SIG-M5 treated with dmso at 0.1 percent for 504 hours (cell line): ENCODE measurements around the gene SHC3.

ENCODE experiments used
- DNase-seq: peaks from one replicate; lab custom pipeline; 2025; ENCODE audit not compliant: unreplicated experiment; lab: John Stamatoyannopoulos, UW

Gene SHC3

GRCh38 chr9:88988796-88989641, 189.6 kb downstream of the SHC3 start:
- peak; percentile 89 for DNase-seq

- no peak for DNase-seq
Observed at GRCh38 chr9:88987661-88988060, 191.0 kb downstream of the SHC3 start.

GRCh38 chr9:88986776-88987175, 191.8 kb downstream of the SHC3 start:
- no peak for DNase-seq

GRCh38 chr9:88985616-88986015, 193.0 kb downstream of the SHC3 start:
- no peak for DNase-seq

DNA sequence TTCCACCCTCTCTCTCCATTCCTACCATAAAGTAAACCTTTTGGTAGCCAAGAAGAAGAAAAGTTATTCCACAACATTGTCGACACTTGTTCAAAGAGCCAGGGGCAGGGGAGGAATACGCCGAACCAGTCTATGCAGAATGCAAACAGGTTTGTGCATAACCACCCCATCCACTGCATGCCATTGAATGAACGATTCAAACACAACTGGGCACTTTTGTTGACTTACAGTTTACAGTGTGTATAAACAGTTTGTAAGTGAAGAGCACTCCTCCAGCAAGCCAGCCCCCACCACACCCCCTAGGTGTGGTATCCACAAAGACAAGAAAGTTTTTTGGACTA, 194.1 kb downstream of the SHC3 start:
- no peak for DNase-seq

DNA sequence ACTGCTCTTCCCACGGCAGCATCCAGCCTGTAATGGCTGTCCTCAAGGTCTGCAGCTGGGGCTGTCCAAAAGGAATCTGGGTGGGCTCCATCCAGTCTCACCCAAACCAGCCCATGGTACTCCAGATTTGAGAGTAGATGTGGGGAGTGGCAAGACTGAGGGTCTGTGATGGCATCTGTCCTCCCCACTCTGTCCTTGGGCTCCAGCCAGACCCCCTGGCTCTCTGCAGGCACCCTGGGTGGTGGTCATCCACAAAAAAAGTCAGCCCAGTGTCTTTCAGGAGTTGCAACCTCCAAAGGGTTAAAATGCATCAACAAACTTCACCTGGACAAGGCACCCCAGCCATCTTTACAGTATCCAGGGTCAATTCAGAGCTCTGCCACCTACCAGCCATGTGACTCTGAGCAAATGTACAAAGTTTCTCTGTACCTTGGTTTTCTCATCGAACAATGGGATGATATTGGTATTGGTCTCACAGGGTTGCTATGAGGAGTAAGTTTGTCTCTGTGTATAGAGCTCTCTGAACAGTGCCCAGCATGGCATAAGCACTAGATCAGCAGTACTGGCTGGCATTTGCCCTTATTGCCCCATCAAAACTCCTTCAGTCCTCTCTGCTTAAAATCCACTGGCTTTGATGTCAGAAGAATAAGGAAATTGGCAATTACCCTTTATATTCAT, 194.6 kb downstream of the SHC3 start:
- no peak for DNase-seq

- no peak for DNase-seq
Observed at GRCh38 chr9:88980740-88981203, 197.8 kb downstream of the SHC3 start.

- no peak for DNase-seq
Observed at GRCh38 chr9:88979791-88980190, 198.8 kb downstream of the SHC3 start.

DNA sequence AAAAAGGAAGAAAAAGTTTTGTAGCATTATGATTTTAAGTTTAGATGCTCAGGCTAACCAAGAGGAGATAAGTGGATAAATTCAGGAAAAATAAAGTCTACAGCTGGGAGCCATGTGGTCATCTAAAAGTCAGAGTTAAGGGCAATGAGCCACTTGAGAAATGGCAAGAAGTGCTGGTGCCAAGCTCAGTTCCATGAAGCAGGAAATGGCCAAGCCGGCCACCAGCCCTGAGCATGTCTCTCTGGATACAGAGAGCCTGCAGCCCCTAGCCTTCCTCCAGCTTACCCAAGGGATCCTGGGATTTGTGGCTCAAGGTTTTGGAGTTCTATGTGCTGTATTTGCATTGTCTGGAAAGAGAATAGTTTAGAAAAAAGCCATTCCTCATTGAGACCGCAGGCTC, 199.6 kb downstream of the SHC3 start:
- DNase-seq = no peak

- no peak for DNase-seq
Observed at GRCh38 chr9:88978034-88978433, 200.6 kb downstream of the SHC3 start.

DNA sequence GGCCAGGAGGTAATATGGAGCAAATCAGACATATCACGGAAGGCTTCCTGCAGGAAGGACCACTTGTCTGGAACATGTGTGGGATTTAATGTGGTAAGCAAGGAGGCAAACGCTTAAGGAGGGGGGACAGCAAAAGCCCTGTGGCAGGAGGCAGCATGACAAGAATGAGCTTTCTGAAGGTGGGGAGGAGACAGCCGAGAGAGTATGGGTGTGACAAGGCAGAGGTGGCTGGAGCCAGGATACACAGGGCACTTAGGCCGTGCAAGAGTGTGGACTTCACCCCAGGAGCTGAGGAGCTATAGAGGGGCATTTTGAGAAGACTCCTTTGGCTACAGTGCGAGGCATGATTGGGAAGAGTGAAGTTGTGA, 201.7 kb downstream of the SHC3 start:
- DNase-seq = no peak

DNA sequence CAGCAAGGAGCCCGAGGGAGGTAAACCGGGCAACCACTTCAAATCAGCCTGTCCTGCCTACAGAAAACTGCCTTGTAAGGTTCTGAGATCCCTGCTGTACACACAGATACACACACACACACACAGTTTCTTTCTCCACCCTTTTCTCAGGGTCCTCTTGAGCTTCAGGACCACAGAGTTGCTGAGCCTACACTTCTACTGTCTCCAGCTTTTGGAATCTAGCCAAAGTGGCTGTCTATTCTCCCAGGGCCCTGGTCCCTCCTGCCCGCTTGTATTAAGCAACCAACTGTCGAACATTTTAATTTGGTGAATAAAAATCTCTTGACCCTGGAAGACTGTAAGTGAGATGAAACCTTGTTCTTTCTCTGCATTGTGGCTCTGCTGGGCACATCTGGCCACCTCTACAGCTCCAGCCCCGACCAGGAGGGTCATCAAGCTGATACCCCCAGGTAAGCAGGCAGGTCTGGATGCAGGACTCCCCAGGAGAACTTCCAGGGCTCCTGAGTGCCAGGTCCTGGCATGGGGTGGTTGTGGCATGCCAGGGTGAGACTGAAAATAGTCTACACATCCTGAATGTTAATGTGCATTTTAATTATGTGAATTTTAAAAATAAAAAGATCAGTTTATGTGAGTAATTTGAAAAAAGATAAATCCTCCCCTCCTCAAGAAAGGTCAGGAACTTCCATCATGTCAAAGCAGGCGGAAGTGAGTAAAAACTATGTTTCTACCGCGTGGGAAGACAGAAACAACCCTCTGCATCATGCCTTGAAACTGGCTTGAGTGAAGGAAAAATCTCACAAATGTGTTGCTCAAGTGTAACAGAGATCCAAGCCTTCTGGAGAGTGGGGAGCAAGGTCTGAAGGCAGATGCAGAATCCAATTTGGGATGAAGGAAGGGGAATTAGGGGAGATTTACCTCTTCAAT, 202.4 kb downstream of the SHC3 start:
- no peak for DNase-seq

DNA sequence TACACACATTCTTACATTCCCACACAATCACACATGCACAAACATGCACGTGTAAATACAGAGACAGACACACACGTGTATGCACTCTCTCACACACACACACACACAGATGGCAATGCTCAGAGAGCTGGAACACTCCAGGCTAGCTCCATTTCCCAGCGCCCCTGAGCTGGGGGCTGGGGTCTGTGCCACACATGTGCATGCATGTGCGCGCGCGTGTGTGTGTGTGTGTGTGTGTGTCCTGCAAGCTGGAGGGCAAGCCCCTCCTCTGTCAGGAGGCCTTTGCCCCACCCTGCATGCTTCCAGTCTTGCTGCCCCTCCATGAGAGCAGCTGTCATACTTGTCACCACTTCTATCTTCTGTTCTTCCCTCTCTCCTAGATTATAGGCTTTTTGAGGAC, 204.0 kb downstream of the SHC3 start:
- no peak for DNase-seq

- no peak for DNase-seq
Observed at GRCh38 chr9:88973281-88974045, 205.2 kb downstream of the SHC3 start.

GRCh38 chr9:88972401-88972800, 206.2 kb downstream of the SHC3 start:
- DNase-seq = no peak

DNA sequence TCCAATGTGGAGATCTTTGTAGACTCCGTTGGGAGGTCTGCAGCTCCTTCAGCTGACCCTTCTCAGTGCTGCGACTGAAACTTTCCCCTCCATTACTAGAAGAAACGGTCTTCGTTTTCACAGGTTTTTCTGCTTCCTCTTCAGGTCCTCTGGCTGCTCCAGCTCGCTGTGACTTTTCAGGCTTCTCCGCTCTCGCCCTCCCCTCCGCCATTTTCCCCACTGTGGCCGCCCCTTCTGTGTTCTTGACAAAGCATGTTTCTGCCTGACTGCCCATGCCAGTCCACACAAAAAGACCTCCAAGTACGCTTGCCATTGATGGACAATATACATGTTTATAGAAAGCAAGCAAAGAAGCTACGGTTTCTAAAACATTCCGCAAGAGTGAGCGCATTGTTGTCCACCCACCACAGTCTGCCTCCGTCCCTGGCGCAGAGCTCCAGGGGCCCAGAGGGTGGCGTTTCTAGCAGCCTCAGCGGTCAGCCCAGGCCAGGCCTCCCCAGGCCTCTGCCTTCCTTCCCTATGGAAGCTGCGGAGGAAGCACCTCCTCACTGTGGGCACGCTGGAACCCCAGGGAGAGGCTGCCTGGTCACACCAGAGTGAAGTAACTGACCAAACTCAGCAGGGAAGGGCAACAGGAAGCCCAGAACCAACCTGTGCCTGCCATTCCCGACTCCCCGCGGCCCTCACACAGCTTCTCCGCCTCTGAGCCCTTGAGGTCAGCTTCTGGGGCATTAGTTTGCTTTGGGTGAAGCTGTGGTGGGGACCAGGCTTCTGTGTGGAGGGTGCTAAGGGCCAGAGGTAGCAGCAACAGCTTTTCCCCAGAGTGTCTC, 207.3 kb downstream of the SHC3 start:
- DNase-seq = no peak

- DNase-seq = no peak
Observed at GRCh38 chr9:88969646-88970373, 208.8 kb downstream of the SHC3 start.

- no peak for DNase-seq
Observed at GRCh38 chr9:88968799-88969198, 209.8 kb downstream of the SHC3 start.
